ENCODE data around the gene CUBN. TPM values are rescaled to one million over a fixed set of nuclear protein-coding genes. Genes with fewer than 3 reads are reported as not detected.

CUBN gene
- total RNA-seq, 1 experiment from 2014 or later, result 1.3 TPM

DNA sequence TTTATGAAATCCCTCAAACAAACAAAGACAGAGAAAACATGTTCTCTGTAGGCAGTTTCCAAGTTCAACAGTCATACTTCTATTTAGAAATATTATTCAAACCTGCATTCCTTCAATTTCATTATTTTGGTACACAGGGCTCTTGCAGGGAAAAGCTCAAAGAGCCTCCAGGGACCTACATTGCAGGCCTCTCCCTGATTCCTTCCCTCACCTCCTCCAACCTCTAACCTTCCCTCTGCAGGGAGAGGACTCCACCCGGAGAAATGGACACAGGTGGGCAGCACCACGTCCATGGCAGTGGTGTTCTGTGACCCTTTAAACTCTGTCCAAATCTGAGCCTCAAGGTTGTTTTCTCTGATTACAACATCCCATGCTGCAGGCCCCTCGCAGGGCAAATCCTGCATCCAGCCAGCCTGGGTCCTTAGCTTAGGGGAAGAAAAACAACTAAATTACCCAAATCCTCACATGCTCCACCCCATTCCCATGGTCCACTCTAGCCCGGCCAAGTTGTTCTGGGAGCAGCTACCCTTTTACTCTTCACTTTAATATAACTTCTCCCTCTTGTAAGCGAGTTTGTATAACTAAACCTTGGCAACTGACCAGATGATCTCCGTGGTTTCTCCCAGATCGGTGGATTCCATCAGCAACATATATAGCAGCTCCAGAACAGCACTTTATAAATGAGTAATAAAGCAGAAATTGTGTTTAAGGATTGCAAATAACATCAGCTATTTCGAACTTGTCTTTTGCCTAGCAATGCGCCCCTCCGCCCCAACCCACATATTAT is 129.8 kb downstream of the CUBN start:
- ATAC-seq (peak; percentile 37; the same call in 1 of the 2 replicates), DNase-seq (ENCODE audit: low read depth, low spot score) (no peak)
- no TSS peak for BruUV-seq (replicated peaks)
- H3K4me3 ChIP-seq (ENCODE audit: low read depth in 2 of 2, low read length in 2 of 2), result no peak overlapping the region
- ChIA-PET POLR2A (no interaction called here), CTCF (no interaction called here)
- peak overlapping the region; percentile 78 for H3K27ac ChIP-seq (ENCODE audit: low read length)
- TF ChIP-seq, protein P1, sequence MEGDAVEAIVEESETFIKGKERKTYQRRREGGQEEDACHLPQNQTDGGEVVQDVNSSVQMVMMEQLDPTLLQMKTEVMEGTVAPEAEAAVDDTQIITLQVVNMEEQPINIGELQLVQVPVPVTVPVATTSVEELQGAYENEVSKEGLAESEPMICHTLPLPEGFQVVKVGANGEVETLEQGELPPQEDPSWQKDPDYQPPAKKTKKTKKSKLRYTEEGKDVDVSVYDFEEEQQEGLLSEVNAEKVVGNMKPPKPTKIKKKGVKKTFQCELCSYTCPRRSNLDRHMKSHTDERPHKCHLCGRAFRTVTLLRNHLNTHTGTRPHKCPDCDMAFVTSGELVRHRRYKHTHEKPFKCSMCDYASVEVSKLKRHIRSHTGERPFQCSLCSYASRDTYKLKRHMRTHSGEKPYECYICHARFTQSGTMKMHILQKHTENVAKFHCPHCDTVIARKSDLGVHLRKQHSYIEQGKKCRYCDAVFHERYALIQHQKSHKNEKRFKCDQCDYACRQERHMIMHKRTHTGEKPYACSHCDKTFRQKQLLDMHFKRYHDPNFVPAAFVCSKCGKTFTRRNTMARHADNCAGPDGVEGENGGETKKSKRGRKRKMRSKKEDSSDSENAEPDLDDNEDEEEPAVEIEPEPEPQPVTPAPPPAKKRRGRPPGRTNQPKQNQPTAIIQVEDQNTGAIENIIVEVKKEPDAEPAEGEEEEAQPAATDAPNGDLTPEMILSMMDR (IDR thresholded peaks at IDR 0.05), result no peak
- TF ChIP-seq TCF7L2 (IDR thresholded peaks at IDR 0.05; ENCODE audit: low read depth, low read length) (no peak), SIN3A (IDR thresholded peaks at IDR 0.05; ENCODE audit: borderline replicate concordance, insufficient read depth, low read depth, low read length) (no peak)
- H3K9me3 ChIP-seq (ENCODE audit: control insufficient read depth, insufficient read depth, low read depth, low read length), result peaks cover 4% of the 10 kb centered on the region; the same call in 1 of the 2 replicates
- peaks cover 4% of the 10 kb centered on the region for H3K4me1 ChIP-seq (ENCODE audit: control insufficient read depth, insufficient read depth, low read length)
- no peaks in the 10 kb centered on the region for H3K36me3 ChIP-seq (ENCODE audit: control insufficient read depth, insufficient read depth, low read length)
- intact Hi-C loops (cut with micrococcal nuclease; ENCODE audit: unreplicated experiment) (no loop called here), in situ Hi-C loops (cut with HindIII; ENCODE audit: low pct_unique_long_range_greater_than_20kb, low sequenced_read_pairs) (no loop called here)
- H3K27me3 ChIP-seq (ENCODE audit: control insufficient read depth, insufficient read depth, low read length), result no peaks in the 10 kb centered on the region

DNA sequence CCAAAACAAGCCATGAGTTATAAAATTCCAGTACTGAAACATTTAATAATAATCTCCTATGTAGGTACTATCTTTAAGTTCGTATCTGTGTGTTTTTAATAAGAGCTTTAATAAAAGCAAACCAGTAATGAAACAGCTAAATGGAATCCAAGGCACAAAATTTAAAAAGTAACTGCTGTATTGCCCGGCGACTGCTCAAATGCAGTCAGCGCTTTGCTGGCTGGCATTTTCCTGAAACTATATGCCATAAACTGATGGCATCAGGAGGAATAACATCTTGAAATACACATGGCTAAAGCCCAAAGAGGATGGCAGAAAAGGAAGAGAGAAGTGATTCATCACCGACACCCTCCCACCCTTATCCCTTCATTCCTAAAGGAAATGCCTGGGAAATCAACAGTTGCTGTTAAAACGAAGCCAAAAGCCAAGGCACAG is 133.1 kb downstream of the CUBN start:
- in situ Hi-C loops (cut with HindIII; ENCODE audit: low pct_unique_long_range_greater_than_20kb, low sequenced_read_pairs), result no loop called here
- no TSS peak for BruUV-seq (replicated peaks)
- ATAC-seq (peak; percentile 38; the same call in 1 of the 2 replicates), DNase-seq (ENCODE audit: low read depth, low spot score) (no peak)
- Histone ChIP-seq H3K27ac (ENCODE audit: low read length) (peak overlapping the region; percentile 60), H3K27me3 (ENCODE audit: control insufficient read depth, insufficient read depth, low read length) (no peaks in the 10 kb centered on the region), H3K9me3 (ENCODE audit: control insufficient read depth, insufficient read depth, low read depth, low read length) (peaks cover 4% of the 10 kb centered on the region; the same call in 1 of the 2 replicates), H3K4me1 (ENCODE audit: control insufficient read depth, insufficient read depth, low read length) (peaks cover 4% of the 10 kb centered on the region), H3K36me3 (ENCODE audit: control insufficient read depth, insufficient read depth, low read length) (no peaks in the 10 kb centered on the region), H3K4me3 (ENCODE audit: low read depth in 2 of 2, low read length in 2 of 2) (no peak overlapping the region)
- ChIA-PET POLR2A (interaction anchor here (0.6 kb wide), 1 partner anchor 89 kb away, joined by 3 read pairs; no protein-coding TSS in a partner anchor), CTCF (interaction anchor here (0.7 kb wide), 1 partner anchor 219 kb away, joined by 10 read pairs; no protein-coding TSS in a partner anchor)
- intact Hi-C loops (cut with micrococcal nuclease; ENCODE audit: unreplicated experiment), result no loop called here
- TF ChIP-seq, protein P2, sequence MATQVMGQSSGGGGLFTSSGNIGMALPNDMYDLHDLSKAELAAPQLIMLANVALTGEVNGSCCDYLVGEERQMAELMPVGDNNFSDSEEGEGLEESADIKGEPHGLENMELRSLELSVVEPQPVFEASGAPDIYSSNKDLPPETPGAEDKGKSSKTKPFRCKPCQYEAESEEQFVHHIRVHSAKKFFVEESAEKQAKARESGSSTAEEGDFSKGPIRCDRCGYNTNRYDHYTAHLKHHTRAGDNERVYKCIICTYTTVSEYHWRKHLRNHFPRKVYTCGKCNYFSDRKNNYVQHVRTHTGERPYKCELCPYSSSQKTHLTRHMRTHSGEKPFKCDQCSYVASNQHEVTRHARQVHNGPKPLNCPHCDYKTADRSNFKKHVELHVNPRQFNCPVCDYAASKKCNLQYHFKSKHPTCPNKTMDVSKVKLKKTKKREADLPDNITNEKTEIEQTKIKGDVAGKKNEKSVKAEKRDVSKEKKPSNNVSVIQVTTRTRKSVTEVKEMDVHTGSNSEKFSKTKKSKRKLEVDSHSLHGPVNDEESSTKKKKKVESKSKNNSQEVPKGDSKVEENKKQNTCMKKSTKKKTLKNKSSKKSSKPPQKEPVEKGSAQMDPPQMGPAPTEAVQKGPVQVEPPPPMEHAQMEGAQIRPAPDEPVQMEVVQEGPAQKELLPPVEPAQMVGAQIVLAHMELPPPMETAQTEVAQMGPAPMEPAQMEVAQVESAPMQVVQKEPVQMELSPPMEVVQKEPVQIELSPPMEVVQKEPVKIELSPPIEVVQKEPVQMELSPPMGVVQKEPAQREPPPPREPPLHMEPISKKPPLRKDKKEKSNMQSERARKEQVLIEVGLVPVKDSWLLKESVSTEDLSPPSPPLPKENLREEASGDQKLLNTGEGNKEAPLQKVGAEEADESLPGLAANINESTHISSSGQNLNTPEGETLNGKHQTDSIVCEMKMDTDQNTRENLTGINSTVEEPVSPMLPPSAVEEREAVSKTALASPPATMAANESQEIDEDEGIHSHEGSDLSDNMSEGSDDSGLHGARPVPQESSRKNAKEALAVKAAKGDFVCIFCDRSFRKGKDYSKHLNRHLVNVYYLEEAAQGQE (IDR thresholded peaks at IDR 0.05; ENCODE audit: insufficient read depth in 1 of 2, low read depth in 2 of 2, low read length in 1 of 2), result no peak
- no peak for TF ChIP-seq SIN3A (IDR thresholded peaks at IDR 0.05; ENCODE audit: borderline replicate concordance, insufficient read depth, low read depth, low read length)

Data from Panc1 (cell line).